A549 (cell line): ENCODE measurements around the gene PTPRN2.

ENCODE experiments used
- CEBPB ChIP-seq, 2 experiments: fragments of >200 bp in 1 of 2; sonication (Bioruptor Twin) in 1 of 2; formaldehyde crosslinking in 1 of 2; IDR thresholded peaks; 2 replicates each; pipeline ENCODE4 v1.6.1; 2012 to 2016
- CTCF ChIP-seq: fragments of >200 bp; sonication (Bioruptor Twin); formaldehyde crosslinking; IDR thresholded peaks from 3 replicates; pipeline ENCODE4 v1.5.1; 2016
- EHF ChIP-seq: fragments of 250-450 bp; sonication (Bioruptor Pico); IDR thresholded peaks from 2 replicates; pipeline ENCODE4 v1.5.0; 2020; ENCODE audit warnings: mild to moderate bottlenecking
- FOXS1 ChIP-seq: fragments of 250-450 bp; sonication (Bioruptor Pico); IDR thresholded peaks from 2 replicates; pipeline ENCODE4 v1.5.0; 2020; ENCODE audit warnings: mild to moderate bottlenecking, moderate library complexity
- MAFK ChIP-seq: fragments of 450-650 bp; IDR thresholded peaks from 2 replicates; pipeline ENCODE4 v1.6.1; 2014; ENCODE audit not compliant: partially characterized antibody
- MAX ChIP-seq: IDR thresholded peaks from 2 replicates; pipeline ENCODE4 v1.6.1; 2012
- POLR2A ChIP-seq: IDR thresholded peaks from 2 replicates; pipeline ENCODE4 v1.6.1; 2012; ENCODE audit warnings: mild to moderate bottlenecking, low read length
- RAD21 ChIP-seq, 2 experiments: fragments of >200 bp in 1 of 2; sonication (Bioruptor Twin) in 1 of 2; formaldehyde crosslinking in 1 of 2; IDR thresholded peaks in 1 of 2; conservative IDR thresholded peaks in 1 of 2; 2 replicates in 1 of 2; 3 replicates in 1 of 2; pipeline ENCODE4 v1.6.1; 2012 to 2018; ENCODE audit warnings: inconsistent platforms in 1 of 2
- RFX5 ChIP-seq: fragments of 450-650 bp; IDR thresholded peaks from 2 replicates; pipeline ENCODE4 v1.7.1; 2014; ENCODE audit warnings: antibody characterized with exemption, mild to moderate bottlenecking, moderate library complexity

- TF ChIP-seq RAD21 (conservative IDR thresholded peaks at IDR 0.05 in 1 of 2, IDR thresholded peaks at IDR 0.05 in 1 of 2) (no peak), CTCF (no peak), FOXS1 (CRISPR knock-in tag) (no peak), POLR2A (no peak), RFX5 (no peak), MAFK (no peak), MAX (no peak), EHF (CRISPR knock-in tag) (no peak), CEBPB (IDR thresholded peaks at IDR 0.05) (no peak)
Observed at GRCh38 chr7:157784979-157785441, 802.6 kb downstream of the PTPRN2 start.
